HTERT RPE-1 (cell line): ENCODE data around the gene RRP8.

Source experiments
- in situ Hi-C: fragments of 300-500 bp; cut with MboI; formaldehyde crosslinking; loops from 4 replicates; pipeline ENCODE4 v1.14.3; 2020; ENCODE audit warnings: low sequenced_read_pairs

The RRP8 gene

DNA sequence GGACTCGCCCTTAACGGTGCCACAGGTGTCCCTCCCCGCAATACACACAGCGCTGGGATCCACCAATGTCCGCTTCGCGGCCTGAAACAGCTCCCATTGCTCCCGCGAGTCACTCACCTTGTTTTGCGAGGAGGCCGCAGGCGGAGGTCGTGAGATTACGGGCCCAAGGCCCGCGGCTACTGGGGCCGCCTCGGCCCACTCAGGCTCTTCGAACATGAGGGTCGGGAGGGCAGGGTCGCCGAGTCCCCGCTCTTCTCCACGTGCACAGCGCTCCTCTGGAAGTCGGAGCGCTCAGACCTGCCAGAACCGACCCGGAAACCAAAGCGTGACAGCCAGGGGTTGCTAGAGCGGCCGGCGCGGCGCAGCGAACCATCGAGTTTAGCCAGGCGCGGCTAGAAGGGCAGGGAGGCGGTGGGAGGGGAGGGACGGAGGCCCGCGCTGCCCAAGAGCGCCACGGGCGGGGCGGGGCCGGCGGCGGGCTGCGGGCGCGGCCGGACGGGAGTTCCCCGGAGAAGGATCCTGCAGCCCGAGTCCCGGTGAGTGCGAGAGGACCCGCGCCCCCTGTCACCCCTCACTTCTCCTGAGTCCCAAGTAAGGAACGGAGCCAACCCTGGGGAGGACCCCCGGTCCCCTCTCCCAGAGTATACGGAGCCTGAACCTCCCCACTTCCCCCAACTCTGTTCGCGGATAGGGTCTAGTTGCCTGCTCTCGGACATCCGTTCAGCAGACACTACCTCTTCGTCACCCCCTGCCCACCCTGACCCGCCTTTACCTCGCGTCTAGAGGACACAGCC is at the start of gene RRP8, which contains the start of gene ILK:
RRP8 (minus strand) TSS at position 330 of the 794 bp plus-strand sequence; CDS start at position 216, 114 bp downstream.
ILK (plus strand) TSS at position 488 of the 794 bp plus-strand sequence. CDS start 498 bp downstream, outside the sequence.
- in situ Hi-C loops: no loop called here

GRCh38 chr11:6653097-6653496 is 49.7 kb upstream of the RRP8 start:
- in situ Hi-C loops: no loop called here

DNA sequence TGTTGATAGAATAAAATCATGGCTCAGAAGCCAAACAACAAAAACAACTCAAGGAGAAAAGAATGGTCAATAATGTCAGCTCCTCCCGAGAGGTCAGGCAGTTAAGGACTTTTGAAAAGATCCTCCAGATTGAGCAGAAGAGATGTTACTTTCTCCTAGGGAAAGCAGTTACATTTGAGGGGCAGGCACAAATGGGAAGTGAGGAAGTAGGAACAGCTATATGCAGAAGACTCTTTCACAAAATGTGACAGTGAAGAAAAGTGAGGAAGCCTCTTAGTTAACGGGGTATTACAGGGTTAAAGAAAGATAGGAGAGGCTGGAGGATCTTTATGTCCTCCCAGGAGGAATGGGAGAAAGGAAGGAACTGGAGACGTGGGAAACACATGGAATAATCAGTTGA is 48.8 kb upstream of the RRP8 start:
- in situ Hi-C loops: no loop called here

DNA sequence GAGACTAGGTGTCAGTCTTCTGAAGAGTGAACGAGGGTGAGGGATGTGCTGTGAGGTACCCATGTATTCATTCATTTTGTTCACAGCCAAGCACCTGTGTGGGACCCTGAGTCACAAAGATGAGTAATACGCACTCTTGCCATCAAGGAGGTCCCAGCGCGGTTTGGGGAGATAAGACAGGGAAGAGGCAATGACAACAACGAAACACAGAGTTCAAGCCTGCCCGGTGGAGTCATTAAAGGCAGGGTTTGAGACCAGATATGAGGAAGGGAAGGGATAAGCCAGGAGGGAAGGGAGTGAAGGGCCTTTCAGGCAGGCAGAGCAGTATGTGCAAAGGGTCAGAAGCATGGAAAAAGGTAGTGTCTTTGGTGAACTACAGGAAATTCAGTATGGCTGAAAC is 47.6 kb upstream of the RRP8 start:
- in situ Hi-C loops: no loop called here

DNA sequence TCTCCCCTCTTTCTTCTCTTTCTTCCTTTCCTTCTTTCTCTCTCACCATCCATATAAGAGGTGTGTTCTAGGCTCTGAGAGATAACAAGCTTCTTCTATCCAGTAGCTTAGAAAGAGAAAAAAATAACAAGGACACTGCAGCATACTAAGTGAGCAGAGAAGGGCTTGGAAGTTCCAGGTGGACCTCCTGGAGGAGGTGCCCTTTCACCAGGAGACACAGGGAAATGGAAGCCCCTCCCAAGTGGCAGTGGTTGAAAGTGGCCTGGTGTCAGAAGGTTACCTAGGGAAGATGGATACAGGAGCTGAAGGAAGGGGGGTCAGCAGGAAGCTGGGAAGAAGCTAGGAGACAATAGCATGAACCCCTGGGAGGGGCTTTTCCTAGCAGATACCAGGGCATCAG is 46.7 kb upstream of the RRP8 start:
- in situ Hi-C loops: no loop called here

- in situ Hi-C loops: no loop called here
These were observed 45.1 kb upstream of the RRP8 start for GRCh38 chr11:6648501-6648900.

- in situ Hi-C loops: no loop called here
These were observed 44.4 kb upstream of the RRP8 start for GRCh38 chr11:6647836-6648235.

DNA sequence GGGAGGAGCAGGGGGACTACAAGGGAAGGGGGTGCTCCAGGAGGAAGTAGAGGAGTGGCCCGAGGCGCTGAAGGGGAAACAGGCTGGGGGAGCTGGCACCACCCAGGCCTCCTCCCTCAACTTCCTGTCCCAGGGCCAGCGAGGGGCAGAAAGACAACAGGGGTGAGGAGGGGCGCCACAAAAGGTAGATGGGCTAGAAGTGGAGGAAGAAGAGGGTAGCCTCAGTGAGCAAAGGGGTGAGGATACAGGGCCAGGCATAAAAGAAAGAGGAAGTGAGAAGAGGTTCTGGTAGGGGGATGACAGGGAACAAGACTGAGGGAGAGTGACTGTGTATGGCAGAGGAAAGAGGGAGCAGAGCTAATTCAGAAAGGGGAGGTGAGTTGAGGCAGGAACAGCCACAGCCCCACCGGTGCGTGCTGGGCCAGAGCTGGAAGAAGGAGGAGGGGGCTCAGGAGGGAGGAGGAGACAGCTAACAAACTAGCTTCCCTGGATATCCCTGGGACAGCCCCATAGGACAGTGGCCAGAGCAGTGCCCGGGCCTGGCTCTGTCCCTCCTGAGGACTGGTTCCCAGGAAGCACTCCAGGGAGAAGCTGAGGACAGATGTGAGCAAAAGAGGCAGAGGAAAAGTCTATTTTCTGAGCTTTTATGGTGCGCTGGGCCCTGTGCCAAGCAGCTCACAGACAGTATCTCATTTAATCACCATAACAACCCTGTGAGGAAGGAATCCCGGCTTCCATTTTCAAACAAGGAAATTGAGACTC is 43.7 kb upstream of the RRP8 start:
- in situ Hi-C loops: no loop called here

GRCh38 chr11:6646576-6646917 is 43.1 kb upstream of the RRP8 start:
- in situ Hi-C loops: no loop called here

DNA sequence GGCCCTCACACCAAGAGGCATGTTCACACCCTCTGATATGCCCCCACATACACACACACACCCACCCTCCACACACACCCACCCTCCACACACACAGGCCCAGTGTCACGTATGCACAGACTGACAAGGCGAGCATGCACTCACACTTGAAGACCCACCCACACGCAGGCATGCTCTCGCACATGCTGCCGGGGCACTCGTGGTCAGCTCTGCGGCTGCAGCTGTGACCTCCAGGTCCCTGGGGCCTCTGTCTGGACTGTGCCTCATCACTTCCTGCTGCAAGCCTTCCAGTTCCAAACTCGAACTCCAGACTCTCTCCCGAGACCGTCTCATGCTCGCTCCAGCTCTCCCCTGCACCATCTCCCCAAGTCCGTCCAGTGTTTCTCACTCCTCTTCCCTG is 42.7 kb upstream of the RRP8 start:
- in situ Hi-C loops: no loop called here

DNA sequence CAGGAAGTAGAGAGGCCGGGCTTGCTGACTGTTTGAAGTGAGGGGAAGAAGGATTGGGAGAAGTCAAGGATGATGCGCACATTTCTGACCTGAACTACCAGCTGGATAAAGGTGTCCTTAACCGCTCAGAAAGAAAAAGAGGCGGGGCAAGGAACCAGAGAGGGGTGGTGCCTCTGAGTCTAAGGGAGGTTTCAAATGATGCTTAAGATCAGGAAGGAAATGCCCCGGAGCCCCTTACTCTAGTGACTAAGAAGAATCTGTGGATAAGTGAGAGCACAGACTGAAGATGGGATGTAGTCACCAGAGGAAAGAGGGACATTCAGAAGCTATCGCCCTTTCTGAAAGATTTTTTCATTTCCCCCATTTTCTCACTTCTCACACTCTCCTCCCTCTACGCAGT is 39.5 kb upstream of the RRP8 start:
- in situ Hi-C loops: no loop called here

GRCh38 chr11:6640985-6641701 is 37.7 kb upstream of the RRP8 start:
- in situ Hi-C loops: no loop called here

- in situ Hi-C loops: no loop called here
These were observed 36.9 kb upstream of the RRP8 start for GRCh38 chr11:6640036-6640984.

GRCh38 chr11:6638429-6638828 is 35.0 kb upstream of the RRP8 start:
- in situ Hi-C loops: no loop called here

- in situ Hi-C loops: no loop called here
These were observed 34.5 kb upstream of the RRP8 start for GRCh38 chr11:6637871-6638270.

- in situ Hi-C loops: no loop called here
These were observed 33.1 kb upstream of the RRP8 start for GRCh38 chr11:6636480-6636879.

DNA sequence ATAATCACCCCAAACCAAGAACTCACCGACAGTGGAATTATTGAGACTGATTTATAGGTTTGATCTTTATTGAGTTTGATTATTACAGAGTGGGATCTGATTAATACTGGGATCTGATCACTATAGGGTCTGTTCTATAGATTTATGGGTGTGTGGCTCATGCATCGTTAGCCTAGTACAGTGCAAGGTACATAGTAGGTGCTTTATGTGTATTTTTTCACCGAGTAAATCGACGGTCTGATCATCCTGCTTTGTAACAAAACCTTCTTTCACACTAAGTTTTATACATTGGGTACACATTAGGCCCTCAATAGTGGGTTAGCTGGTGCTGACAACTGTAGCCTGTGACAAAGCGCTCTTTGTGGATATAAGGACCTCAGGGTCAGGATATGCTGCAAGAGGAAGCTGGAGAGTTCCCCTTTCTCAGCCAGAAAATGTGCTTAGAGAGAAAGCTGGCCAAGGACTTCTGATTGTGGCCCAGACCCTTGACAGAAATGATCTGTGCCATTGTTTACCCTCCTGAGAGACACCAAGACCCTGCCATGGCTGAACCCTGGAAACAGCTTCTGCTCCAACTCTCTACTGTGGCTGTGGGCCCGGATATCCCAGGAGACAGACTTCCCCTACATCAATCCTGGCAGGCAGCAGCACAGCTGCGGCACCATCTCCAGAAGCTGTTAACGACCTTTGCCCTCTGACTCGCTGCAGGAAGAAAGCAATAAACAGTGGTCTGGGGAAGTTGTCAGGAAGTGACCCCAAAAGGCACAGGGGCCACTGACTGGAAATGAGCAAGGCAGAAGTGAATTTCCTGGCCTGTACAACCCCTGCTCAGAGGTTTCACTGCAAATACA is 31.9 kb upstream of the RRP8 start:
- in situ Hi-C loops: no loop called here

DNA sequence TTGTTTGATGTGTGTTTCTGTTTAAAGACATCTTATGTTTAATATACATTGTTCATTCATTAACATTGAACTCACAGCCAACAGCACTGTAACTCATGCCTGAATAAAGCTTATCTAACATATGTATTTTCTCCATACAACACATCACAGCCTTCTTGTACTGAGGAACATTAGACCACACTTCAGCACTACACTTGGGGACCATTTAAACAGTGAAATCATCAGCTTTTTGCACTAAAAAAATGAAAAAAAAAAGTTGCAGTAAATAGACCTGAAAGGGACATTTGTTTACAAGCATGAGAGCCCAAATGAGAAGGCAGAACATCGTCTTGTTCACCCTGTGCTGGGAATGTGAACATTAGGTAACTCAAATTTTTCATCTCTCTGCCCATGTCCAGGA is 31.1 kb upstream of the RRP8 start:
- in situ Hi-C loops: no loop called here
